HG03045 (cell line): Measurements from ENCODE around the gene SARS2.
"Not testable (repeated sequence)": the region's sequence is repeated elsewhere in the genome, so short reads cannot be mapped to it uniquely, and the experiment has no call there.

ENCODE experiments used
- ATAC-seq: cut with Tn5 transposase; IDR thresholded peaks from one replicate; pipeline ENCODE4 v1.9.1; 2021; ENCODE audit warnings: mild to moderate bottlenecking, moderate library complexity; ENCODE audit not compliant: unreplicated experiment

SARS2 gene

DNA sequence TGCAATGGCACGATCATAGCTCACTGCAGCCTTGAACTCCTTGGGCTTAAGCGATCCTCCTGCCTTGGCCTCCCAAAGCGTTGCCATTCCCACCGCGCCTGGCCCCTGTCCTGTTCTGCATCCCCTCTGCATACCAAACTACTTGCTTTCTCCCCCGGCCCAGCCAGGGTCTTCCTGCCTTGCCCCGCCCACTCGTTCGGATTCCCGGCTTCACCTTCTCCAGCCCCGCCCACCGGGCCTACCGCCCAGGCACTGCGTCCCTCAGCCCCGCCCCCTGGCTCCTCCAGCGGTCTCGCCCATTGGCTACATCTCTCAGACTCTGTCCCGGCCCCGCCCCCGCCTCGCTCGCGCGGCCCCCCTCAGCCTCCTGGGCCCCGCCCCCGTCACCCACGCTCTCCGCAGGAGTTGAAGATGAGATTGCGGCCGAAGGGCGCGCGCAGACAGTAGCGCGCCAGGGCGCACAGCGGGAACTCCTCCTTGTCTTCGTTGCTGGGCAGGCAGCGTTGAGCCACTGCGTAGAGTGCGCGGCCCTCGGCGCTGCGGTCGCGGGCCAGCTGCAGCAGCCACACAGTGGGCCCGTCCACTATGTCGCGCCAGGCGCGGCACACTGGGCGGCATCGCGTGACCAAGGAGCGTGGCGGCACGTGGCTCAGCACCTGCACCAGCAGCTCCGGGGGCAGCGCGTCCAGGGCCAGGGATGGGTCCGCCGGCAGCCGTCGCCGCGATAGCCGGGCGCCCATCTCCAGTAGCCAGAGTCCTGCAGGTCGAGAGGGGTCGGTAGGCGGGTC lies 19.2 kb upstream of the SARS2 start:
- ATAC-seq = no peak

DNA sequence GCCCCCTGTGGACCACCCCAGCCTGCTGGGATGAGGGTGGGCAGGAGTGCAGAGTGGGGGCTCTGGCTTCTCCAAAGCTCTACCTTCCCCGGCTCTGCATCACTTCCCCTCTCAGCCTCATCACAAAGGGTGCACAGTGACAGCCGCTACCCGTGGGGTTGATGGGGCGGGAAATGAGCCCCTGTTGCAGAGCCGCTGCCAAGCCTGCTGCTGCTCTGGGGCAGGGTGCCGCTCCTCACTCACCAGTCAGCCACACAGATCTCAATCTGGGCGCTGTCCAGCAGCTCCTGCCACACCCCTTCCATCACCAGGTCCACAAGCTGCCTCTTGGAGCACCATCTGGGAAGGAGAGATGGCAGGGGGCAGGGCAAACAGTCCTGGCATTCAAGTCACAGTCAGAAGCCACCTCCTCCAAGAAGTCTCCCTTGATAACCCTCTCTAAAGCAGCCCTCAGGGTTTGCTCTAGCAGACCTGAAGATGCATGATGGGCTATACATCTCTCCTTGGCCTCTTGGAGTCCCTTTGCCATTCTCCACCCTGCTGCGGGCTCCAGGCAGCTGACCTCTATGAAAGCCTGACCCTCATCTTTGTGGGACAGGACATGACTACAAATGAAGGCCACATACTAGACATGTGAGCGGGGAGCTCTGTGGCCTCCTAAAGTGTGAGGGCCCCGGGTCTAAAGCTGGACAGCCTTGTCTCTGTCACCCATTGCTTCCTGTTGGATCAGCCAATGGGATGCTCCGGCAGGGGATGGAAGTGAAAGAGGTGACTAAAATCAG lies 15.9 kb upstream of the SARS2 start:
- ATAC-seq = no peak

DNA sequence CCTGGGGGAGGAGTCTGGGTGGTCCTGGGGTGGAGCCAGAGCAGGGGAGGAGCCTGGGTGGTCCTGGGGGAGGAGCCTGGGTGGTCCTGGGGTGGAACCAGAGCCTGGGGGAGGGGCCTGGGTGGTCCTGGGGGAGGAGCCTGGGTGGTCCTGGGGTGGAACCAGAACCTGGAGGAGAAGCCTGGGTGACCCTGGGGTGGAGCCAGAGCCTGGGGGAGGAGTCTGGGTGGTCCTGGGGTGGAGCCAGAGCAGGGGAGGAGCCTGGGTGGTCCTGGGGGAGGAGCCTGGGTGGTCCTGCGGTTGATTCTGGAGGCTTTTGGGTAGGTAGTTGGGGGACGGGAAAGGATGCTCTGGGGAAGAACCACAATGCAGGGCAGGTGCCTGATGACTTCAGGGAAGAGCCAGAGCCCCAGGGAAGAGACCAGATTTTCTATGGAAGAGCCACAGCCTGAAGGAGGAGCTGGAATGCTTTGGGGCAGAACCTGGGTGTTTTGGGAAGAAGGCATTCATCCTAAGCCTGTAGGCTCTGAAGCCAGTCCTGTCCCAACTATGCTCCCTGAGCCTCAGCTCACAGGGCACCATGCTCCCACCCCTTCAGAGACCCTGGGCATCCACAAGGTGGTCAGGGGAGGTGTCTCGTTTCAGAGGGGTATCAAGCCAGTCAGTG lies 15.1 kb upstream of the SARS2 start:
- no peak for ATAC-seq

DNA sequence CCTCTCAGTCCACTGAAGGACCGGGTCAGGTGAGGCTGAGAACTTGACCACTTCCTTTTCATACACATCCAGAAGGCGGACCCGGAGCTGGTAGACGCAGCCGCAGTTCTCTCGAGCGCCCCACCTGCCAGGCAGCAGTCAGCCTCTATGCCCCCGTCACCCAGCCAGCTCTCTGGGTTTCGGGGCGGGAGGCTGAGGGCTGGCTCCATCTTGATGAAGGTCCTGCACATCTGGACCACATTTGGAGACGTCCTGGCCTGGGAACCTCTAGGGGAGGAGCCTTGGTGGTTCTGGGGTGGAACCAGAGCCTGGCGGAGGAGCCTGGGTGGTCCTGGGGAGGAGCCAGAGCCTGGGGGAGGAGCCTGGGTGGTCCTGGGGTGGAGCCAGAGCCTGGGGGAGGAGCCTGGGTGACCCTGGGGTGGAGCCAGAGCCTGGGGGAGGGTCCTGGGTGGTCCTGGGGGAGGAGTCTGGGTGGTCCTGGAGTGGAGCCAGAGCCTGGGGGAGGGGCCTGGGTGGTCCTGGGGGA lies 14.5 kb upstream of the SARS2 start:
- ATAC-seq = no peak

DNA sequence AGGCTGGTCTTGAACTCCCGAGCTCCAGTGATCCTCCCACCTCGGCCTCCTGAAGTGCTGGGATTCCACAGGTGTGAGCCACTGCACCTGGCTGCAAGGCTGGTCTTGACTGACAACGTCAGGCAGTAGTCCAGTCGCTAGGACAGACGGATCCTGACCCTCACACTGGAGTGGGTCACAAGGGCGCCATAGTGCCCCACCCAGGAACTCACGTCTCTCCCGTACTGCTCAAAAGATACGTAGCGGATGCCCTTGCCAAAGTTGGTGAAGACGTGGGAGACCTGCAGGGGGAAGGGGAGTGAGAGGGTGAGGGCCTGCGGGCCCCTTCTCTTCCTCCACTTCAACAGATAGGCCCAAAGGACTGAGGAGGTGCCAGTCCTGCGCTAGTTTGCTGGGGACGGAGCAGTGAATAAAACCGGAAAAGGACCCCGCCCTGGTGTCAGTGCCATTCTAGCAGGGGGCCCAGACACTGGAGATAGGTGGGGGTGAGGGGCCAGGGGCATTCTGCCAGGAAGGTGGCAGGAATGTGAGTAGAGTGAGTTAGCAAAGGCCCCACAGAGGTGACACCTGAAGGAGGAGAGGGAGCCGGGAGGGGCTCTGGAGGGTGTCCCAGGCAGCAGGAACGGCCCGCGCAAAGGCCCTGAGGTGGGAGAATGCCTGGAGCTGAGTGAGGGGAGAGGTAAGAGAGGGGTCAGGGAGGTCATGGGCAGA lies 12.1 kb upstream of the SARS2 start:
- no peak for ATAC-seq

DNA sequence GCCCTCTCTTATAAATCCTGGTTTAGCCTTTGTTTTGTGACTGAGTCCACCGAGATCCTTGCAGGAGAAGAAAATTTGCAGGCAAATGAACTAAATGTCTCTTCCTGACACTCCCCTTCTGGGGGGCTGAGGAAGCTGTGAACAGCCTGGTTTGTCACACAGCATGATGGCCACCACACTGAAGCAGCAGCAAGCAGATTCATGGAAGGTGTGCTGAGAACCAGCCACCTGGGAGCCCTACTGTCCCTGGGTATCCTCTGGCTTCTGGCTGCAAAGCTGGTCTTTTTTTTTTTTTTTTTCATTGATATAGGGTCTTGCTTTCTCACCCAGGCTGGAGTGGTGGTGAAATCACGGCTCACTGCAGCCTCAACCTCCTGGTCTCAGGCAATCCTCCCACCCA lies 11.4 kb upstream of the SARS2 start:
- ATAC-seq = no peak

DNA sequence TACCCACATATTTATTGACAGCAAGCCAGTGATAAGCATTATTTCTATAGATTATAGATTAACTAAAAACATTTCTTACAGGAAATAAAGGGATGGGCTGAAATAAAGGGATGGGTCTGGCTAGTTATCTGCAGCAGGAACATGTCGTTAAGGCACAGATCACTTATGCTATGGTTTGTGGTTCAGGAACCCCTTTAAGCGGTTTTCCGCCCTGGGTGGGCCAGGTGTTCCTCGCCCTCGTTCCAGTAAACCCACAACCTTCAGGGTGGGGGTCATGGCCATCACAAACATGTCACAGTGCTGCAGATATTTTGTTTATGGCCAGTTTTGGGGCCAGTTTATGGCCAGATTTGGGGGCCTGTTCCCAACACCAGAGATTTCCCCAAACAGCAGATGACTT lies 10.9 kb upstream of the SARS2 start:
- ATAC-seq = not testable (repeated sequence)

DNA sequence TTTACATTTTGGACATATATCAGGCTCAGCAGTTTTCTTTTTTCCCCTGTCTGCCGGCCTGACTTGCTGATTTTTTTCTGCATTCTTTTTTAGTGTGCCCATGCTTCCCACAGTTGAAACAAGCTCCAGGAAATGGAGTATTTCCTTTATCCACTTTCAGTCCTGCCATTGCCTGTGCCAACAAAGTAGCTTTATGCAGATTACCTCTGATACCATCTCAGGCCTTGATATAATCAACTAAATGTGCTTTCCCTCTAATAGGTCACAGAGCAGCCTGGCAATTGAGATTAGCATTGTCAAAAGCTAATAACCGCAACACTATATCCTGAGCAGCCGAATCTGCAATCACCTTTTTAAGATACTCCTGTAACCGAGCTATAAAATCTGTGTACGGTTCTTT lies 9.4 kb upstream of the SARS2 start:
- ATAC-seq = no peak

DNA sequence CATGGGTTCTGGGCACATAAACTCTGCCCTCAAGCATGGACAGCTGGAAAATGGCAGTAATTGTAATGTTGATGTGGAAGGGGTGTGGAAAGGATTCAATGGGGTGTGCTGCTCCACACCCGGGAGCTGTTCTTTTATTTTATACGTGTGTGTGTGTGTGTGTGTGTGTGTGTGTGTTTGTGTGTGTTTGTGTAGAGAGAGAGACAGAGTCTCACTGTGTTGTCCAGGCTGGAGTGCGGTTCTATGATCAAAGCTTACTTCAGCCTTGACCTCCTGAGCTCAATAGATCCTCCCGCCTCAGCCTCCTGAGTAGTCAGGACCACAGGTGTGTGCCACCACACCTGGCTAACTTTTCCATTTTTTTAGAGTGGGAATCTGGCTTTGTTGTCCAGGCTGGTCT lies 3.0 kb upstream of the SARS2 start:
- ATAC-seq = no peak

DNA sequence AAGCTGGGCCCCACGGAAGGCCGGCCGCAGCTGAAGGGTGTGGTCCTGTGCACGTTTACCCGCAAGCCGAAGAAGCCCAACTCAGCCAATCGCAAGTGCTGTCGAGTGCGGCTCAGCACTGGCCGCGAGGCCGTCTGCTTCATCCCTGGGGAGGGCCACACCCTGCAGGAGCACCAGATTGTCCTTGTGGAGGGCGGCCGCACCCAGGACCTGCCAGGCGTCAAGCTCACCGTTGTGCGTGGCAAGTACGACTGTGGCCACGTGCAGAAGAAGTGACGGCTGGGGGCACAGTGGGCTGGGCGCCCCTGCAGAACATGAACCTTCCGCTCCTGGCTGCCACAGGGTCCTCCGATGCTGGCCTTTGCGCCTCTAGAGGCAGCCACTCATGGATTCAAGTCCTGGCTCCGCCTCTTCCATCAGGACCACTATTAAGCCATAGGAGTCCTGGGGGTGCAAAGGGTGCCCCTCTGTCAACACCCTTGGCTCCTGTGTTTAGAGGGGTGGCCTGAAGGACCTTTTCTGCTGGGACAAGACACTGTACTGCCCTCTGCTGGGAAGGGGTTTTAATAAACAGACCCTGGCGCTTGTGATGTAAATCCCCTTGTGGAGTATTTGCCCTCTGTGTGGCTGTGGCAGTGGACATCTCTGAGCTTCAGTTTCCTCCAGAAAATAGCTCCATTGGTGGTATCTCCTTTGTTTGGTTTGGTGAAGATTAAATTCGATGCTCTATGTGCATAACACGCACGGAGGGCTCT lies 2.0 kb upstream of the SARS2 start:
- ATAC-seq = no peak

DNA sequence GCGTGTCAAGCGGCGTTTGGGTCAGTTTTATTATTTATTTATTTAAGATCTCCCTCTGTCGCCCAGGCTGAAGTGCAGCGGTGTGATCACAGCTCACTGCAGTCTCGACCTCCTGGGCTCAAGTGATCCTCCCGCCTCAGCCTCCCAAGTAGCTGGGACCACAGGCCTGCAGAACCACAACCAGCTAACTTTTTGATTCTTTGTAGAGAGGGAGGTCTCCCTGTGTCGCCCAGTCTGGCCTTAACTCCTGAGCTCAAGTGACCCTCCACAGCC lies 894 bp upstream of the SARS2 start:
- ATAC-seq = no peak

DNA sequence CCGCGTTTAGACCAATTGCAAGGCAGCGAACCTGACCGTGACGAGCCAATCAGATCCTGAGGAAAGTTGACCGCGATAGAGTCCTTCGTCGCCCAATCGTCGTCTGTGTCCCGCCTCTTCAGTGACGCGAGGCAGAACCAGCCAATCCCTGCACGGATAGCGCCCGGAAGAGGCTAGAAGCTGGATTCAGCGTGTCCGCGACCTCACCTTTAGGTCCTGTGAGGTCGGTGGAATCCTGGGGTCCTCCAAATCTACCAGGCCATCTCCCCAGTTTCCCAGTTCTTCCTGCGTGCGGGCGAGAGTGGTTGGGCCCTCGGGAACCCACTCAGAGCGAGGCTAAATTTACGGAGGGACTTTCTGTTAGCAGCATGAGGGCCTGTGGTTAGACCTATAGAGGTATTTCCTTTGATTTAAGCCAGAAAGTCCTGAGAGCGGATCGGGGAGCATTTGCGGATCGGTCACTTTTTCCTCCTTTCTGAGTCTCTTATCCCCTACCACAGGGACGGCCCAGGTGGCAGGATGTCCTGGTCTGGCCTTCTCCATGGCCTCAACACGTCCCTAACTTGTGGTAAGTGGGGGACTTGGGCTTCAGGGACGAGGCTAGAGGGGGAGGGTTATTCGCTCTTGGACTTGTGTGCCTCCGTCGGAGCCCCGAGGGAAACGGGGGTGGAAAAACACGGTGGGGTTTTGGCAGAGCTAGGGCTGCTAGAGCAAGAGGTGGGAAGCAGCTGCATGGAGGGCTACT lies 385 bp upstream of the SARS2 start, which contains the start of gene MRPS12:
TSS of gene MRPS12 (plus strand) at position 169 of the 745 bp plus-strand sequence. CDS start at position 520, 351 bp downstream.
- ATAC-seq = peak; percentile 84

DNA sequence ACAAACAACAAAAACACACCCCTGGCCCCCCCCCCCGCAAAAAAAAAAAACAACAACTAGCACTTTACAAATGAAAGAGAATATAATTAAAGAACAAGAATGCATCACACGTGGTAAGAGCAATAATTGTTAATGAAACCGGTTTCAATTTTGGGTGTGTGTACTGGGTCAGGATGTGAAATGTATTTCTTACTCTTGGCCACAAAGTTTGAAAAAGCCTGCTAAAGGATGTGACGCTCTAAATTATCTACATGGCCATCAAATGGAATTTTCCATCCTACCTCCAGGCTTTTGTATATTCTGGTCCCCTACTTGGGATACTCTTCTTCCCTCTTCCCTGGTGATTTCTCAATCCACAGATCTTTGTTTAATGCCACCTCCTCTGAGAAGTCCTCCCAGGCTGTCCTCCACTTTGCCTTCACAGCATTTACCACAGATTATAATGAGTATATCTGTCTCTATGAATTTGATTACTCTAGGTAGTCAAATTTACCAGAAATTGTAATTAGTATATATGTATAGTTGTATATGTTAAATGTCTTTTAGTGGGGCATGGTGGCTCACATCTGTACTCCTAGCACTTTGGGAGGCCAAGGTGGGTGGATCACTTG lies 2.1 kb downstream of the SARS2 start:
- no peak for ATAC-seq

DNA sequence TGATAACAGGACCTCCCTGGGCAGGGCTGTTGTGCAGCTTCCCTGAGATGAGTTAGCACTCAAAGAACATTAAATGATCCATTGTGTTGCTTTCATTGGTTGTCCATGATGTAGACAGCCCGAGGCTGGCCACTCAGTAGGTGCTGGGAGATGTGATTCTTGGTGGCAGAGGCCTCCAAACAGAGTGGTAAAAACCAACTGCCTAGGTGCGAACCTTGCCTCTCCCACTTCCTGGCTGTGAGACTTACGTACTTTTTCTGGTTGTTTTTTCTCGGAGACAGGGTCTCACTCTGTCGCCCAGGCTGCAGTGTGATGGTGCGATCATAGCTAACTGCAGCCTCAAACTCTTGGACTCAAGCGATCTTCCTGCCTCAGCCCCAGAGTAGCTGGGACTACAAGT lies 6.2 kb downstream of the SARS2 start:
- ATAC-seq = no peak

DNA sequence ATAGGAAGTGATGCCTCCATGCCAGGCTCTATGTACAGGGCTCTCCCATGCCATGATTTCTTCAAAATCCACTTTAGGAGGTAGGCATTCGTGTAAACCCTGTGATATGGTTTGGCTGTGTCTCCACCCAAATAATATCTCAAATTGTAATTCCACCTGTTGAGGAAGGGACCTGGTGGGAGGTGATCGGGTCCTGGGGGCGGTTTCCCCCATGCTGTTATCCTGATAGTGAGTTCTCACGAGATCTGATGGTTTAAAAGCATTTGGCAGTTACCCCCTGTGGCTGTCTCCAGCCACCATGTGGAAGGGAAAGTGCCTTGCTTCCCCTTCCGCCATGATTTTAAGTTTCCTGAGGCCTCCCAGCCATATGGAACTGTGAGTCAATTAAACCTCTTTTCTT lies 8.1 kb downstream of the SARS2 start:
- no peak for ATAC-seq

DNA sequence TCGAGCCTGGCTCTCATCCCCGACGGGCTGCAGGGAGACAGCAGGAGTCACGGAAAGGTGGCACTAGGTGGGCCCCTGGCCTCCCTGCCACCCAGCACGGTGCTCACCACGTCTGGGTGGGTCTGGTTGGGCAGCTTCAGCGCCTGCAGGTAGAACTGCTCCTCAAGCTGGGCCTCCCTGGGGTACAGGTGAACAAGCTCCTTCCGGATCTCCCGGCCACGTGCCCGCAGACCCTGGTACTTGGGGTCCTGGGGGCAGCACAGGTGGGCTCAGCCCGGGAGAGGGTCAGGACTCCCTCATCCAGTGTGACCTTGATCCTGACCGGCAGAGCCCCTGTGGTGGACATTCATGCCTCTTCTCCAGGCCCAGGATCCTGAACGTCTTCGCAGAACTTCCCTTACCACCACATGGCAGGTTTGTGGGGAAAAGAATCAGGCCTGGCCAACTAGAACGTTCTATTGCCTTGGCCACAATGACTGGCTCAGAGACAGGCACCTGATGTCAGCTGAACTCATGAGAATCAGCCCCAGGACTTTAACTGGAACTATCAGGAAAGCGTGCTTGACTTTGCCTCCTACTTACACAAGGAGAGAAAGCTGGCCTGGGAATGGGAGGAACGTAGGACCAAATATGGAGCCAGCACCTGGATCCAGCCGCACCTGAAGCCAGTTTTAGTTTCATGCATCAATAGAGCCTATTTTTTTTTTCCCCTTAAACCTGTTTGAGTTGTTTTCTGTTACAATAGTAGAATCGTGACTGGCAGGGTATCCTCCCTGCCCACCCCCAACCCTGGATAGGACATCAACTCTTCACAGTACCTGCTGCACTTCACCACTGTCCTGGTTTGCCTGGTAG lies 8.9 kb downstream of the SARS2 start:
- ATAC-seq = no peak

DNA sequence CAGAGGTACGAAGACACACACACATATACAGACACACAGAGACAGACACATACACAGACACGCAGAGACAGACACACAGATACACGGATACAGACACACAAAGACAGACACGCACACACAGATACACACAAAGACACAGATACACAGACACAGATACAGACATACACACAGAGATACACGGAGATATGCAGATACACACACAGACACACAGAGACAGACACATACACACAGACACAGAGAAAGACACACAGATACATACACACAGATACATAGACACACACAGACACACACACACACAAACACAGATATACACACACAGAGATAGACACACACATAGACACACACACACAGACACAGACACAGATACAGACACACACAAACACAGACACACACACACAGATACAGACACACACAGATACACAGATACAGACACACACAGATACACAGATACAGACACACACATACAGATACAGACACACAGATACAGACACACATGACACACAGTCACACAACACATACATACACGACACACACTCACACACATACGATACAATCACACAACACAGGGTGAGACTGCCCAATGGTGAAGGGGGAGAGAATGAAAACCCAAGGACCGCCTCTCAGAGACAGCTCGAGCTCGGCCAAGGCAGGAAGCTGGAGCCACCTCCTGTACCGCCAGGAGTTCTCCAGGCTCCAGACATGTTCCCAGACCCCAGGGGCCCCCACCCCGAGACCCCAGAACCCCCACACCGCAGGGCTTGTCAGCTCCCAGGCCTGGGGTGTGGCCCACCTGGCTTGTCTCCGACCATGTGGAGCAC lies 9.8 kb downstream of the SARS2 start:
- no peak for ATAC-seq
